ENCODE results near the gene DPPA3. TPM values are rescaled to one million over a fixed set of nuclear protein-coding genes. Genes with fewer than 3 reads are reported as not detected.
"Not testable (repeated sequence)": the region's sequence is repeated elsewhere in the genome, so short reads cannot be mapped to it uniquely, and the experiment has no call there.

Gene DPPA3
- total RNA-seq, 1 donor from 2014 or later: not detected

DNA sequence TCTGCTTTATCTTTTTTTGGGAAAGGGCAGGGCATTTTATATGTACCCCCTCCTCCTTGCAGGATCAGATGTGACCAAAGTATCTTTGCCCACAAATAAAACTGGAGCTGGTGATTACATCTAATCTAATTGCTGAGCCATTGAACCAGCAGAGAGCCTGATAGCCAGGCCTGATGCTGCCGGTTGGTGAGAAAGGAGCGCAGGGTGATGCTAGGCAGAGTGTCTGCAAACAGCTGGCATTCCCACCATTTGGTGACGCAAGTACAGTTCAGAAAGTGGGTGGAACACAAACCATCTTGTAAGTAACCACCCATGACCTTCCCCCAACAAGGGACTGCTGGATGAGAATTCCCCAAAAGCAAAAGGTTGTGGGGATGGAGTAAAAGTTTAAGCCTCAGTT is 12.7 kb downstream of the DPPA3 start:
- no peak for DNase-seq (ENCODE audit: low read depth)
- no peak overlapping the region for H3K4me3 ChIP-seq (ENCODE audit: low read depth, low read length)
- TF ChIP-seq, protein P1, sequence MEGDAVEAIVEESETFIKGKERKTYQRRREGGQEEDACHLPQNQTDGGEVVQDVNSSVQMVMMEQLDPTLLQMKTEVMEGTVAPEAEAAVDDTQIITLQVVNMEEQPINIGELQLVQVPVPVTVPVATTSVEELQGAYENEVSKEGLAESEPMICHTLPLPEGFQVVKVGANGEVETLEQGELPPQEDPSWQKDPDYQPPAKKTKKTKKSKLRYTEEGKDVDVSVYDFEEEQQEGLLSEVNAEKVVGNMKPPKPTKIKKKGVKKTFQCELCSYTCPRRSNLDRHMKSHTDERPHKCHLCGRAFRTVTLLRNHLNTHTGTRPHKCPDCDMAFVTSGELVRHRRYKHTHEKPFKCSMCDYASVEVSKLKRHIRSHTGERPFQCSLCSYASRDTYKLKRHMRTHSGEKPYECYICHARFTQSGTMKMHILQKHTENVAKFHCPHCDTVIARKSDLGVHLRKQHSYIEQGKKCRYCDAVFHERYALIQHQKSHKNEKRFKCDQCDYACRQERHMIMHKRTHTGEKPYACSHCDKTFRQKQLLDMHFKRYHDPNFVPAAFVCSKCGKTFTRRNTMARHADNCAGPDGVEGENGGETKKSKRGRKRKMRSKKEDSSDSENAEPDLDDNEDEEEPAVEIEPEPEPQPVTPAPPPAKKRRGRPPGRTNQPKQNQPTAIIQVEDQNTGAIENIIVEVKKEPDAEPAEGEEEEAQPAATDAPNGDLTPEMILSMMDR (conservative IDR thresholded peaks at IDR 0.05; ENCODE audit: low read depth, low read length): no peak

DNA sequence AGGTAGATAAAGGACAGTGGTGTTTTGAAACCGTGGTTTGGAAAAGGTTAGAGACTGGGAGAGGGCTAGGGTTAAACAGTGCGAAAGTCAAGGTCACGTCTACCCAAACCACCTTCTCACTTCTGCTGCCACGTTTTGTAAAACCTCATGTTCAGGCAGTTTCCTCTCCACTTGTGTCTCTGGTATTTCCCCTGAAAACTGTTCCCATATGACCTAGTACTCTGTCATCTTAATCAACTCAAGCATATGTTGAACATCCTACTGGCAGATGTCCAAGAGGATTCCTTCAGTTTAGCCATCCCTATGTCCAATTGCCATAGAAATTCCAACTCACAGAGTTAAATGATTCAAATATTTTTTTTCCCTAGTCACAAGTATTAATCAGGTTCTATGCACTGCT is 18.5 kb downstream of the DPPA3 start:
- DNase-seq (ENCODE audit: low read depth): no peak
- TF ChIP-seq, protein P1 (conservative IDR thresholded peaks at IDR 0.05; ENCODE audit: low read depth, low read length): no peak
- no peak overlapping the region for H3K4me3 ChIP-seq (ENCODE audit: low read depth, low read length)

GRCh38 chr12:7730984-7731383 is 19.8 kb downstream of the DPPA3 start:
- not testable (repeated sequence) for DNase-seq (ENCODE audit: low read depth); H3K4me3 ChIP-seq (ENCODE audit: low read depth, low read length)

- TF ChIP-seq, protein P1 (conservative IDR thresholded peaks at IDR 0.05; ENCODE audit: low read depth, low read length): no peak
- DNase-seq (ENCODE audit: low read depth): no peak
Measured at GRCh38 chr12:7731486-7731885, 20.3 kb downstream of the DPPA3 start.

DNA sequence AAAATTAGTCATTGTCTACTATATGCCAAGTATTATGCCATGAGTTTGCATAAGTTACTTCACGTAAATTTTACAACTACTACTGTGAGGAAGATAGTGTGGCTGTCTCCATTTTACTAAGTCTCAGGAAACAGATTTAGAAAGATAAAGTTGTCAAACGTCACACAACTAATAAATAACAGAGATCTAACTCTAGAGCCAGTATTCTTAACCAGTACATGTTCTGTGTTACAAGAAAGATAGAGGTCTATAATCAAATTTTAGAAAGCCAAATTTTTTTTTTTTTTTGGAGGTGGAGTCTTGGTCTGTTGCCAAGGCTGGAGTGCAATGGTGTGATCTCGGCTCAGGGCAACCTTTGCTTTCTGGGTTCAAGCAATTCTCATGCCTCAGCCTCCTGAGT is 21.8 kb downstream of the DPPA3 start:
- no peak for DNase-seq (ENCODE audit: low read depth)
- TF ChIP-seq, protein P1 (conservative IDR thresholded peaks at IDR 0.05; ENCODE audit: low read depth, low read length): no peak
- no peak overlapping the region for H3K4me3 ChIP-seq (ENCODE audit: low read depth, low read length)

More at GRCh38 chr12:7731486-7731885, 20.3 kb downstream of the DPPA3 start:
- no peak overlapping the region for H3K4me3 ChIP-seq (ENCODE audit: low read depth, low read length)

- TF ChIP-seq, protein P1 (conservative IDR thresholded peaks at IDR 0.05; ENCODE audit: low read depth, low read length): no peak
- no peak for DNase-seq (ENCODE audit: low read depth)
- H3K4me3 ChIP-seq (ENCODE audit: low read depth, low read length): no peak within 1 kb of the TSS
Measured at GRCh38 chr12:7747246-7747645, 36.0 kb downstream of the DPPA3 start, which contains the start of gene CLEC4C. Gene CLEC4C, minus strand, starts transcription at chr12:7747375. Its CDS starts 27 bp downstream, at chr12:7747348.

GRCh38 chr12:7748852-7749251 is 37.6 kb downstream of the DPPA3 start:
- H3K4me3 ChIP-seq (ENCODE audit: low read depth, low read length): no peak overlapping the region
- TF ChIP-seq, protein P1 (conservative IDR thresholded peaks at IDR 0.05; ENCODE audit: low read depth, low read length): no peak
- no peak for DNase-seq (ENCODE audit: low read depth)
